OCI-LY7 (cell line): ENCODE results near the gene PDS5B. TPM values are rescaled to one million over a fixed set of nuclear protein-coding genes. Genes with fewer than 3 reads are reported as not detected.

ENCODE experiments used
- BruUV-seq: library from RNA; stranded (reverse); fragments of 400-500 nt; replicated peaks from 2 replicates; lab custom pipeline; 2021; lab: Mats Ljungman, UMichigan
- CTCF ChIA-PET: fragments of 300-600 bp; sonication (Branson Sonifier 250); formaldehyde crosslinking; loops from one replicate; lab custom pipeline; 2022; ENCODE audit warnings: antibody characterized with exemption; ENCODE audit not compliant: unreplicated experiment; lab: Charles Lee
- POLR2A ChIA-PET: fragments of 300-600 bp; sonication (Branson Sonifier 250); formaldehyde crosslinking; loops from one replicate; lab custom pipeline; 2022; ENCODE audit warnings: antibody characterized with exemption; lab: Charles Lee
- DNase-seq: peaks from one replicate; pipeline ENCODE4 v3.0.0-alpha.2; 2015; ENCODE audit warnings: low spot score
- H2AFZ ChIP-seq: fragments of 200-600 bp; sonication (generic), shearing (Covaris generic); 2 replicates; pipeline ENCODE4 v1.6.1; 2014; ENCODE audit warnings: mild to moderate bottlenecking, antibody characterized with exemption, low read length, moderate library complexity
- H3K27ac ChIP-seq: fragments of 200-600 bp; sonication (generic); 2 replicates; pipeline ENCODE4 v1.5.1; 2014; ENCODE audit warnings: mixed run types, low read depth, mild to moderate bottlenecking, moderate library complexity, low read length, inconsistent platforms; ENCODE audit not compliant: poor library complexity, severe bottlenecking
- H3K36me3 ChIP-seq: fragments of 200-600 bp; sonication (generic); 2 replicates; pipeline ENCODE4 v1.6.1; 2014; ENCODE audit warnings: mild to moderate bottlenecking, antibody characterized with exemption, low read length, moderate library complexity, mixed read lengths; ENCODE audit not compliant: insufficient read depth
- H3K4me1 ChIP-seq: fragments of 200-600 bp; sonication (generic); 2 replicates; pipeline ENCODE4 v1.5.1; 2014; ENCODE audit warnings: mild to moderate bottlenecking, low read length; ENCODE audit not compliant: insufficient read depth, poor library complexity, severe bottlenecking
- H3K4me2 ChIP-seq: fragments of 200-600 bp; sonication (generic); 2 replicates; pipeline ENCODE4 v1.6.1; 2014; ENCODE audit warnings: mild to moderate bottlenecking, low read length
- H3K4me3 ChIP-seq: fragments of 200-600 bp; sonication (generic); 2 replicates; pipeline ENCODE4 v1.5.1; 2014; ENCODE audit warnings: mild to moderate bottlenecking, low read depth, low read length; ENCODE audit not compliant: poor library complexity, severe bottlenecking
- H3K79me2 ChIP-seq: fragments of 200-600 bp; sonication (generic); 2 replicates; pipeline ENCODE4 v1.6.1; 2016; ENCODE audit warnings: low read depth, mild to moderate bottlenecking, low read length, moderate library complexity, mixed read lengths; ENCODE audit not compliant: insufficient read depth
- H3K9me2 ChIP-seq: fragments of 200-600 bp; sonication (generic); 2 replicates; pipeline ENCODE4 v1.6.1; 2016; ENCODE audit warnings: mild to moderate bottlenecking, low read length, mixed read lengths; ENCODE audit not compliant: insufficient read depth
- H3K9me3 ChIP-seq: fragments of 200-600 bp; sonication (generic); 2 replicates; pipeline ENCODE4 v1.6.1; 2014; ENCODE audit warnings: mild to moderate bottlenecking, mixed run types, low read length, mixed read lengths
- H4K20me1 ChIP-seq: fragments of 200-600 bp; sonication (generic); 2 replicates; pipeline ENCODE4 v1.6.1; 2014; ENCODE audit warnings: mild to moderate bottlenecking, antibody characterized with exemption, low read length, moderate library complexity, mixed read lengths; ENCODE audit not compliant: insufficient read depth
- EZH2phosphoT487 ChIP-seq: fragments of 200-600 bp; sonication (generic); IDR thresholded peaks from 2 replicates; pipeline ENCODE4 v1.6.1; 2018; ENCODE audit warnings: low read depth, borderline replicate concordance, mild to moderate bottlenecking, mixed run types, antibody characterized with exemption, low read length, moderate library complexity, mixed read lengths
- intact Hi-C: fragments of 100-400 bp; cut with micrococcal nuclease; formaldehyde crosslinking; loops from one replicate; pipeline ENCODE4 v1.10.0; 2022; ENCODE audit not compliant: unreplicated experiment
- total RNA-seq, 2 experiments: library from RNA; depleted of rRNA in 1 of 2; stranded (reverse); fragments of >200 nt in 1 of 2; shearing (Covaris generic) in 1 of 2; gene quantifications; 2 replicates each; pipeline ENCODE4 v1.2.3, GENCODE V29; 2014 to 2022
- TF ChIP-seq, protein P1 (sequence below): fragments of 200-600 bp; sonication (generic); conservative IDR thresholded peaks from 2 replicates; pipeline ENCODE4 v1.5.1; 2014; ENCODE audit warnings: mild to moderate bottlenecking, antibody characterized with exemption, low read length, moderate library complexity, mixed read lengths

The PDS5B gene
- total RNA-seq, 2 experiments from 2014 or later, result 34.1 to 70.4 TPM

DNA sequence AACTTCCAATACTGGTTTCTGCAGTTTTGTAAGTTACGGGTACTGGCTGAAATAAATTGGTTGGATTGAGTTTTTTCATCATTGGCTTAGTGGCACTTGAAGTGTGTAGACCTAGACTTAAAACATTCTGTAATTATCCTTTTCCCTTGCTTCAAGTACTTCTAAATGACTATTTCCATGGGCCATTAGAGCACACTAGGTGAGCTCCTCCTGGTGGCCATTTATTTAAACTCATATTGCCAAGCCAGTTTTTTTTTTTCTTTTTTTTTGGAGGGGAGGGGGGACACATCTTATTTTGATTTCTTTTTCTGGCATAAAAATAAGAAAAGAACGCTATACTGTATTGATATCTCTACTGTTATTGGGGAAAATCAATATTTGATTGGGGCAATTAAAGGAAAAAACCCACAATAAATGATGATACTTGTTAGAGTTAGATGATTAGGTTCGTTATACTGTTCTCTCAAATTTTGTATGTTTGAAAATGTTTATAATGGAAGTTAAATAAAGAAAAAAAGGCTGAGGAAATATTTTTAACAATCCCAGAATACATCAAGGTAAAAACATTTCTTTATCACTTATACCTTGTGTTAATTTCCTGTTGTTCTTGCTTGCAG is 82.9 kb downstream of the PDS5B start:
- TF ChIP-seq, protein P1, sequence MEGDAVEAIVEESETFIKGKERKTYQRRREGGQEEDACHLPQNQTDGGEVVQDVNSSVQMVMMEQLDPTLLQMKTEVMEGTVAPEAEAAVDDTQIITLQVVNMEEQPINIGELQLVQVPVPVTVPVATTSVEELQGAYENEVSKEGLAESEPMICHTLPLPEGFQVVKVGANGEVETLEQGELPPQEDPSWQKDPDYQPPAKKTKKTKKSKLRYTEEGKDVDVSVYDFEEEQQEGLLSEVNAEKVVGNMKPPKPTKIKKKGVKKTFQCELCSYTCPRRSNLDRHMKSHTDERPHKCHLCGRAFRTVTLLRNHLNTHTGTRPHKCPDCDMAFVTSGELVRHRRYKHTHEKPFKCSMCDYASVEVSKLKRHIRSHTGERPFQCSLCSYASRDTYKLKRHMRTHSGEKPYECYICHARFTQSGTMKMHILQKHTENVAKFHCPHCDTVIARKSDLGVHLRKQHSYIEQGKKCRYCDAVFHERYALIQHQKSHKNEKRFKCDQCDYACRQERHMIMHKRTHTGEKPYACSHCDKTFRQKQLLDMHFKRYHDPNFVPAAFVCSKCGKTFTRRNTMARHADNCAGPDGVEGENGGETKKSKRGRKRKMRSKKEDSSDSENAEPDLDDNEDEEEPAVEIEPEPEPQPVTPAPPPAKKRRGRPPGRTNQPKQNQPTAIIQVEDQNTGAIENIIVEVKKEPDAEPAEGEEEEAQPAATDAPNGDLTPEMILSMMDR, result peak; percentile 91
- TF ChIP-seq EZH2phosphoT487, result no peak
- Histone ChIP-seq H3K27ac (no peak overlapping the region), H3K4me3 (no peak overlapping the region), H3K9me2 (no peaks in the 10 kb centered on the region), H2AFZ (no peak overlapping the region), H3K9me3 (no peaks in the 10 kb centered on the region), H3K79me2 (peaks cover 4% of the 10 kb centered on the region; the same call in 1 of the 2 replicates), H3K4me2 (no peak overlapping the region), H3K36me3 (peaks cover 56% of the 10 kb centered on the region), H4K20me1 (no peaks in the 10 kb centered on the region), H3K4me1 (no peaks in the 10 kb centered on the region)
- DNase-seq, result peak; percentile 79
- ChIA-PET CTCF (no interaction called here), POLR2A (interaction anchor here (1.0 to 1.1 kb wide), 2 partner anchors 17 to 80 kb away, joined by 3 read pairs; no protein-coding TSS in a partner anchor)
- intact Hi-C loops, result loop anchor here (1.0 kb wide), 1 partner anchor 83 kb away; the partner anchor contains the start of gene PDS5B
- no TSS peak for BruUV-seq

DNA sequence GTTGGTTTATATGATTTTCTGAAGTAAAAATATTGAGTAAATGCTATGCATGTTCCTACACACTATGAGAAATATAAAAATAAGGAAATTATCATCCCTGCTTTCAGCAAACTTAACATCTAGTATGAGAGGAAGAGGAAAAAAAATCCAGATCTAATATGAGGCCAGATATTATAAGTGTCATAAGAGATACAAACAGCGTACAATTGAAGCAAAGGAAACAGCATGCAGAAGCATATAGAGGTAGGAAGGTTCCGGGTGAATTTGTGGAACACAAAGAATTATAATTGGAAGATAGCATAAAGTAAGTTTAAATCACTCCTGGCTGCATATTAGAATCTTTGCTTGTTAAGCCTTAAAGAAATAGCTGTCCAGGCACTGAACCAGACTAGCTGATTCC is 88.3 kb downstream of the PDS5B start:
- no peak for TF ChIP-seq EZH2phosphoT487
- TF ChIP-seq, protein P1, result no peak

DNA sequence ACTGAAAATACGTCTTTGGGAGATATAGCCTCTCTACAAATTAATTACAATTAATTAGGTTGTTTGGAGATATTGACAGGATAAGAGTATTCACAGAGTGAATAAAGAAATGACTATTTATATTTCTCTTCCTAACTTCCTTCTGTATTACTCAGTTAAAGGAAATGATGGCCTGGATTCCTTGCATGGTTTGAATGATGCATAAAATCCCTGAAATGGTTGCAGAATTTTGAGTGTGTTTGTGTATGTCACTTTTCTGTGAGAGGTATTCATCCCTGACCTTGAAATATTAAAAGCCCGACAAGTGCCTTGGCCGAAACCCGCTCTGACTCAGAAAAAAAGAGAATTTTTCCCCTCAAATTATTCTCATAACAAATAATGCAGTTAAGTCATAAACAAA is 90.0 kb downstream of the PDS5B start:
- Histone ChIP-seq H3K27ac (no peak overlapping the region), H3K4me1 (no peaks in the 10 kb centered on the region), H3K9me2 (no peaks in the 10 kb centered on the region), H4K20me1 (no peaks in the 10 kb centered on the region), H3K36me3 (peaks cover 88% of the 10 kb centered on the region), H3K79me2 (peaks cover under 1% of the 10 kb centered on the region; the same call in 1 of the 2 replicates), H2AFZ (no peak overlapping the region), H3K4me2 (no peak overlapping the region), H3K4me3 (no peak overlapping the region), H3K9me3 (no peaks in the 10 kb centered on the region)
- no peak for TF ChIP-seq EZH2phosphoT487
- TF ChIP-seq, protein P1, result no peak
- no TSS peak for BruUV-seq
- intact Hi-C loops, result no loop called here
- ChIA-PET POLR2A (interaction anchor here (0.7 to 1.2 kb wide), 2 partner anchors 16 to 341 kb away, joined by 3 read pairs; no protein-coding TSS in a partner anchor), CTCF (no interaction called here)
- DNase-seq, result no peak

More for the DNA sequence above, 88.3 kb downstream of the PDS5B start:
- ChIA-PET CTCF (no interaction called here), POLR2A (interaction anchor here (0.6 to 1.1 kb wide), 2 partner anchors 14 to 365 kb away, joined by 3 read pairs; no protein-coding TSS in a partner anchor)
- Histone ChIP-seq H3K79me2 (peaks cover 4% of the 10 kb centered on the region; the same call in 1 of the 2 replicates), H4K20me1 (no peaks in the 10 kb centered on the region), H3K36me3 (peaks cover 86% of the 10 kb centered on the region), H3K4me1 (no peaks in the 10 kb centered on the region), H3K9me2 (no peaks in the 10 kb centered on the region), H2AFZ (no peak overlapping the region), H3K9me3 (no peaks in the 10 kb centered on the region), H3K4me2 (no peak overlapping the region), H3K27ac (no peak overlapping the region), H3K4me3 (no peak overlapping the region)
- BruUV-seq, result no TSS peak
- DNase-seq, result no peak
- intact Hi-C loops, result no loop called here
